WTC11 (cell line): ENCODE results near the gene MAPKAPK3.

Experiments
- ARID4B ChIP-seq: sonication (generic); formaldehyde crosslinking; IDR thresholded peaks from 2 replicates; pipeline ENCODE4 v1.8.0; 2023; ENCODE audit warnings: missing genetic modification reagents, mild to moderate bottlenecking, borderline replicate concordance
- ATF6 ChIP-seq: sonication (generic); formaldehyde crosslinking; IDR thresholded peaks from 2 replicates; pipeline ENCODE4 v1.8.1; 2023; ENCODE audit warnings: mild to moderate bottlenecking, missing genetic modification reagents
- CTCF ChIP-seq: fragments of 200-600 bp; IDR thresholded peaks from 2 replicates; pipeline ENCODE4 v1.8.0; 2022; ENCODE audit warnings: antibody characterized with exemption
- IRF2 ChIP-seq: sonication (generic); formaldehyde crosslinking; IDR thresholded peaks from 2 replicates; pipeline ENCODE4 v1.8.0; 2022; ENCODE audit warnings: low read depth, missing genetic modification reagents, borderline replicate concordance
- KAT7 ChIP-seq: sonication (generic); formaldehyde crosslinking; IDR thresholded peaks from 2 replicates; pipeline ENCODE4 v1.8.1; 2023; ENCODE audit warnings: missing genetic modification reagents, mild to moderate bottlenecking, borderline replicate concordance
- MYBL2 ChIP-seq: sonication (generic); formaldehyde crosslinking; IDR thresholded peaks from 2 replicates; pipeline ENCODE4 v1.8.1; 2023; ENCODE audit warnings: mild to moderate bottlenecking, moderate library complexity, missing genetic modification reagents
- NR3C1 ChIP-seq: sonication (generic); formaldehyde crosslinking; conservative IDR thresholded peaks from 2 replicates; pipeline ENCODE4 v1.8.1; 2023; ENCODE audit warnings: low read depth, mild to moderate bottlenecking, missing genetic modification reagents
- ZNF138 ChIP-seq: sonication (generic); formaldehyde crosslinking; conservative IDR thresholded peaks from 2 replicates; pipeline ENCODE4 v1.8.1; 2022; ENCODE audit warnings: mild to moderate bottlenecking, moderate library complexity, missing genetic modification reagents
- ZNF263 ChIP-seq: sonication (generic); formaldehyde crosslinking; IDR thresholded peaks from 2 replicates; pipeline ENCODE4 v1.8.1; 2022; ENCODE audit warnings: low read depth, mild to moderate bottlenecking, moderate library complexity, missing genetic modification reagents

- TF ChIP-seq NR3C1 (CRISPR knock-in tag) (no peak), CTCF (no peak), ZNF138 (CRISPR knock-in tag) (no peak), KAT7 (CRISPR knock-in tag) (no peak), ARID4B (CRISPR knock-in tag) (no peak), ZNF263 (CRISPR knock-in tag) (no peak), ATF6 (no peak), MYBL2 (no peak), IRF2 (no peak)
Observed at GRCh38 chr3:50602595-50603191, 14.3 kb upstream of the MAPKAPK3 start.
